Keratinocyte (primary cell): ENCODE measurements around the gene BHLHE40. TPM values are rescaled to one million over a fixed set of nuclear protein-coding genes. Genes with fewer than 3 reads are reported as not detected.

Experiments
- DNase-seq: peaks from one replicate; pipeline ENCODE4 v3.0.0-alpha.2; 2011; ENCODE audit warnings: low read depth, missing footprints, low spot score
- FAIRE-seq: peaks from 2 replicates; lab custom pipeline; 2011; peaks lifted over from hg19 to GRCh38; lab: Jason Lieb, UNC
- H2AFZ ChIP-seq: 2 replicates; pipeline ENCODE4 v1.6.0; 2012; ENCODE audit warnings: low read length, control low read depth, inconsistent platforms; ENCODE audit not compliant: control insufficient read depth
- H3K27ac ChIP-seq: 2 replicates; pipeline ENCODE4 v1.5.1; 2011; ENCODE audit warnings: low read length; ENCODE audit not compliant: control insufficient read depth, insufficient read depth
- H3K27me3 ChIP-seq: 3 replicates; pipeline ENCODE4 v1.6.0; 2011; ENCODE audit warnings: low read length; ENCODE audit not compliant: control insufficient read depth, insufficient read depth; ENCODE audit errors: extremely low read depth
- H3K36me3 ChIP-seq, 2 experiments: 2 replicates in 1 of 2; 3 replicates in 1 of 2; pipeline ENCODE4 v1.5.1; 2011; ENCODE audit warnings: low read length in 2 of 2, mild to moderate bottlenecking in 1 of 2; ENCODE audit not compliant: control insufficient read depth in 2 of 2, insufficient read depth in 2 of 2; ENCODE audit errors: extremely low read depth in 1 of 2
- H3K4me1 ChIP-seq: 3 replicates; pipeline ENCODE4 v1.5.1; 2011; ENCODE audit warnings: low read length; ENCODE audit not compliant: control insufficient read depth, insufficient read depth; ENCODE audit errors: extremely low read depth
- H3K4me2 ChIP-seq: 3 replicates; pipeline ENCODE4 v1.6.0; 2011; ENCODE audit warnings: low read depth, low read length; ENCODE audit not compliant: control insufficient read depth, insufficient read depth; ENCODE audit errors: extremely low read depth
- H3K4me3 ChIP-seq, 3 experiments: fragments of 200-600 bp in 1 of 3; sonication (generic) in 1 of 3; 2 replicates in 2 of 3; 3 replicates in 1 of 3; pipeline ENCODE4 v1.5.1; 2011 to 2016; ENCODE audit warnings: low read length in 3 of 3, mild to moderate bottlenecking in 3 of 3, control low read depth in 2 of 3, inconsistent platforms in 1 of 3, low read depth in 1 of 3, mixed read lengths in 1 of 3, mixed run types in 1 of 3, moderate library complexity in 1 of 3; ENCODE audit not compliant: control insufficient read depth in 2 of 3, insufficient read depth in 2 of 3; ENCODE audit errors: extremely low read depth in 1 of 3
- H3K79me2 ChIP-seq: 2 replicates; pipeline ENCODE4 v1.6.0; 2012; ENCODE audit warnings: low read length; ENCODE audit not compliant: control insufficient read depth, insufficient read depth
- H3K9ac ChIP-seq: 3 replicates; pipeline ENCODE4 v1.6.0; 2011; ENCODE audit warnings: low read length; ENCODE audit not compliant: control insufficient read depth, insufficient read depth; ENCODE audit errors: extremely low read depth
- H3K9me1 ChIP-seq: 3 replicates; pipeline ENCODE4 v1.6.0; 2011; ENCODE audit warnings: low read length; ENCODE audit not compliant: control insufficient read depth, insufficient read depth; ENCODE audit errors: extremely low read depth
- H3K9me3 ChIP-seq: 2 replicates; pipeline ENCODE4 v1.5.1; 2012; ENCODE audit warnings: low read depth, low read length; ENCODE audit not compliant: control insufficient read depth
- H4K20me1 ChIP-seq: 3 replicates; pipeline ENCODE4 v1.6.0; 2011; ENCODE audit warnings: low read length; ENCODE audit not compliant: control insufficient read depth, insufficient read depth; ENCODE audit errors: extremely low read depth
- CTCF ChIP-seq, 3 experiments: IDR thresholded peaks in 1 of 3; conservative IDR thresholded peaks in 1 of 3; optimal IDR thresholded peaks in 1 of 3; 2 replicates in 2 of 3; 3 replicates in 1 of 3; pipeline versions ENCODE3 to v1.5.1; 2011; ENCODE audit warnings: low read length in 3 of 3, mild to moderate bottlenecking in 3 of 3, moderate library complexity in 2 of 3, control low read depth in 1 of 3, inconsistent platforms in 1 of 3; ENCODE audit not compliant: insufficient read depth in 2 of 3; ENCODE audit errors: extremely low read depth in 1 of 3
- EZH2 ChIP-seq: IDR thresholded peaks from one replicate; pipeline ENCODE4 v1.6.1; 2012; ENCODE audit warnings: inconsistent platforms, mild to moderate bottlenecking, low read length, moderate library complexity
- dilution Hi-C: fragments of 300-500 bp; cut with MboI; formaldehyde crosslinking; loops from one replicate; pipeline ENCODE4 v1.7.0; 2020; ENCODE audit warnings: low sequenced_read_pairs; ENCODE audit not compliant: extremely low pct_ligation_motif_present
- polyA plus RNA-seq, 5 experiments: library from polyadenylated mRNA; depleted of rRNA in 3 of 5; stranded (reverse) in 3 of 5; stranded (forward) in 1 of 5; unstranded in 1 of 5; fragments of >200 nt; gene quantifications; 1 replicate in 1 of 5; 2 replicates in 3 of 5; 3 replicates in 1 of 5; pipeline versions ENCODE4 v1.2.1 to v1.2.3, GENCODE V29; 2011 to 2012; ENCODE audit warnings: missing spikeins in 2 of 5, low read depth in 1 of 5, low replicate concordance in 1 of 5

The BHLHE40 gene
- polyA plus RNA-seq, 1 donor (not counting 4 experiments of a cell fraction or from before 2014, with no cell fraction given) = 95.7 TPM

- Histone ChIP-seq H3K4me3 (no peak overlapping the region), H3K4me2 (no peak overlapping the region), H4K20me1 (no peaks in the 10 kb centered on the region), H3K27me3 (no peaks in the 10 kb centered on the region), H3K36me3 (no peaks in the 10 kb centered on the region), H3K27ac (peak overlapping the region; percentile 8), H3K9me1 (no peaks in the 10 kb centered on the region), H3K9ac (no peak overlapping the region), H2AFZ (peak overlapping the region; percentile 32), H3K4me1 (peaks cover 49% of the 10 kb centered on the region), H3K9me3 (no peaks in the 10 kb centered on the region), H3K79me2 (peaks cover 4% of the 10 kb centered on the region)
- dilution Hi-C loops = loop anchor here (10.0 kb wide), 1 partner anchor 274 kb away; no protein-coding TSS in a partner anchor
- no peak for TF ChIP-seq CTCF (optimal IDR thresholded peaks at IDR 0.05 in 1 of 3, IDR thresholded peaks at IDR 0.05 in 1 of 3, conservative IDR thresholded peaks at IDR 0.05 in 1 of 3; ENCODE audit: extremely low read depth in 1 of 3, insufficient read depth in 2 of 3, low read length in 3 of 3)
- no peak for TF ChIP-seq EZH2
- FAIRE-seq (no peak), DNase-seq (no peak)
These were observed 10.0 kb downstream of the BHLHE40 start for GRCh38 chr3:4988983-4989834.

GRCh38 chr3:4990069-4990468 lies 10.8 kb downstream of the BHLHE40 start:
- dilution Hi-C loops = no loop called here
- no peaks in the 10 kb centered on the region for H3K9me1 ChIP-seq
- H3K9ac ChIP-seq = no peak overlapping the region
- H2AFZ ChIP-seq = no peak overlapping the region
- no peak overlapping the region for H3K4me2 ChIP-seq
- no peak overlapping the region for H3K27ac ChIP-seq
- no peaks in the 10 kb centered on the region for H3K36me3 ChIP-seq
- DNase-seq (no peak), FAIRE-seq (no peak)
- no peaks in the 10 kb centered on the region for H4K20me1 ChIP-seq
- H3K4me1 ChIP-seq = peaks cover 48% of the 10 kb centered on the region
- no peak overlapping the region for H3K4me3 ChIP-seq
- H3K27me3 ChIP-seq = no peaks in the 10 kb centered on the region
- no peaks in the 10 kb centered on the region for H3K9me3 ChIP-seq
- H3K79me2 ChIP-seq = no peaks in the 10 kb centered on the region
- TF ChIP-seq EZH2 = no peak
- TF ChIP-seq CTCF (optimal IDR thresholded peaks at IDR 0.05 in 1 of 3, IDR thresholded peaks at IDR 0.05 in 1 of 3, conservative IDR thresholded peaks at IDR 0.05 in 1 of 3; ENCODE audit: extremely low read depth in 1 of 3, insufficient read depth in 2 of 3, low read length in 3 of 3) = no peak
